Common myeloid progenitor, CD34-positive (primary cell): ENCODE data around the gene FLOT2.

Source experiments
- CTCF ChIA-PET: fragments of 350-600 bp; sonication (Branson Sonifier 250); formaldehyde crosslinking; loops from one replicate; lab custom pipeline; 2021; ENCODE audit warnings: antibody characterized with exemption; lab: Charles Lee
- POLR2A ChIA-PET: fragments of 350-600 bp; sonication (Branson Sonifier 250); formaldehyde crosslinking; loops from one replicate; lab custom pipeline; 2021; ENCODE audit warnings: antibody characterized with exemption; lab: Charles Lee
- DNase-seq, 3 donors: peaks; one replicate each; pipeline versions ENCODE4 v3.0.0 to v3.0.0-alpha.2; 2013
- H3K27ac ChIP-seq, 2 experiments: 1 replicate in 1 of 2; 2 replicates in 1 of 2; pipeline ENCODE4 v1.7.0; 2013; ENCODE audit warnings: inconsistent platforms in 2 of 2, low read length in 2 of 2, mild to moderate bottlenecking in 2 of 2, low read depth in 1 of 2, moderate library complexity in 1 of 2; ENCODE audit not compliant: severe bottlenecking in 2 of 2, insufficient read depth in 1 of 2, poor library complexity in 1 of 2
- H3K27me3 ChIP-seq, 5 experiments: replicated peaks in 2 of 5; 1 replicate in 3 of 5; 2 replicates in 2 of 5; pipeline versions ENCODE4 v1.6.1 to v1.7.0; 2013; ENCODE audit warnings: low read length in 4 of 5, mild to moderate bottlenecking in 2 of 5, moderate library complexity in 2 of 5, inconsistent platforms in 1 of 5; ENCODE audit not compliant: insufficient read depth in 5 of 5, control insufficient read depth in 4 of 5
- H3K36me3 ChIP-seq, 4 experiments: 1 replicate in 2 of 4; 2 replicates in 2 of 4; pipeline versions ENCODE4 v1.6.1 to v1.7.0; 2013; ENCODE audit warnings: low read length in 3 of 4, control low read depth in 1 of 4, mild to moderate bottlenecking in 1 of 4; ENCODE audit not compliant: control insufficient read depth in 4 of 4, insufficient read depth in 4 of 4
- H3K4me1 ChIP-seq, 4 experiments: 1 replicate in 3 of 4; 2 replicates in 1 of 4; pipeline versions ENCODE4 v1.6.1 to v1.7.1; 2013; ENCODE audit warnings: low read length in 3 of 4, mild to moderate bottlenecking in 3 of 4, control low read depth in 1 of 4, inconsistent platforms in 1 of 4, moderate library complexity in 1 of 4; ENCODE audit not compliant: control insufficient read depth in 4 of 4, insufficient read depth in 4 of 4; ENCODE audit errors: control extremely low read depth in 1 of 4
- H3K4me3 ChIP-seq, 7 experiments: 1 replicate in 4 of 7; 2 replicates in 3 of 7; pipeline versions ENCODE4 v1.5.1 to v1.7.0; 2013; ENCODE audit warnings: mild to moderate bottlenecking in 7 of 7, low read length in 6 of 7, moderate library complexity in 6 of 7, inconsistent platforms in 2 of 7, low read depth in 2 of 7, control low read depth in 1 of 7; ENCODE audit not compliant: insufficient read depth in 4 of 7, control insufficient read depth in 1 of 7; ENCODE audit errors: extremely low read depth in 1 of 7
- H3K9me3 ChIP-seq, 5 experiments: 1 replicate in 4 of 5; 2 replicates in 1 of 5; pipeline versions ENCODE4 v1.6.1 to v1.7.1; 2013; ENCODE audit warnings: low read length in 4 of 5, mild to moderate bottlenecking in 2 of 5, inconsistent platforms in 1 of 5, low read depth in 1 of 5, moderate library complexity in 1 of 5; ENCODE audit not compliant: control insufficient read depth in 4 of 5, insufficient read depth in 2 of 5; ENCODE audit errors: control extremely low read depth in 1 of 5
- WGBS: methylation state at CpG from one replicate; pipeline ENCODE4 v1.1.5; 2013; ENCODE audit not compliant: insufficient coverage; 5-methylcytosine and 5-hydroxymethylcytosine counted together

FLOT2 gene

GRCh38 chr17:28941251-28941650, 43.7 kb upstream of the FLOT2 start:
- no peaks in the 10 kb centered on the region for H3K27me3 ChIP-seq
- DNase-seq, result no peak
- no peak overlapping the region for H3K4me3 ChIP-seq
- H3K36me3 ChIP-seq, result peaks cover 3 to 61% (median 8%) of the 10 kb centered on the region in 4 experiments
- ChIA-PET CTCF (interaction anchor here (1.4 to 13.6 kb wide), 4 partner anchors 6 to 15 kb away, joined by 5 to 128 read pairs (median 78); partner anchors contain the start of gene PHF12), POLR2A (no interaction called here)
- no peaks in the 10 kb centered on the region for H3K9me3 ChIP-seq
- no CpG with 5 or more reads among the region's 1 CpG for WGBS
- H3K4me1 ChIP-seq, result peaks cover 28 to 57% (median 34%) of the 10 kb centered on the region in 4 experiments
- H3K27ac ChIP-seq, result no peak overlapping the region

GRCh38 chr17:28940675-28941074, 43.1 kb upstream of the FLOT2 start:
- Histone ChIP-seq H3K27ac (no peak overlapping the region), H3K27me3 (no peaks in the 10 kb centered on the region), H3K9me3 (no peaks in the 10 kb centered on the region), H3K36me3 (peaks cover 3 to 64% (median 8%) of the 10 kb centered on the region in 4 experiments), H3K4me3 (no peak overlapping the region), H3K4me1 (peaks cover 26 to 57% (median 33%) of the 10 kb centered on the region in 4 experiments)
- POLR2A ChIA-PET, result interaction anchor here (0.6 kb wide), 1 partner anchor 8 kb away, joined by 5 read pairs; no protein-coding TSS in a partner anchor
- 88% methylated on average over 3 of the region's 3 CpGs for WGBS
- DNase-seq, result no peak
- CTCF ChIA-PET, result interaction anchor here (4.4 to 13.6 kb wide), 3 partner anchors 6 to 14 kb away, joined by 27 to 128 read pairs (median 128); partner anchors contain the start of gene PHF12

- Histone ChIP-seq H3K4me3 (no peak overlapping the region), H3K36me3 (peaks cover 3 to 59% (median 8%) of the 10 kb centered on the region in 4 experiments), H3K4me1 (peaks cover 26 to 54% (median 32%) of the 10 kb centered on the region in 4 experiments), H3K9me3 (no peaks in the 10 kb centered on the region), H3K27ac (no peak overlapping the region), H3K27me3 (no peaks in the 10 kb centered on the region)
- ChIA-PET POLR2A (interaction anchor here (0.6 kb wide), 1 partner anchor 9 kb away, joined by 5 read pairs; no protein-coding TSS in a partner anchor), CTCF (interaction anchor here (1.0 to 12.3 kb wide), 6 partner anchors 7 to 33 kb away, joined by 4 to 128 read pairs (median 5); partner anchors contain the start of gene PHF12)
- WGBS, result 48% methylated on average over 2 of the region's 3 CpGs
- no peak for DNase-seq
These were observed 42.6 kb upstream of the FLOT2 start for GRCh38 chr17:28940142-28940541.

GRCh38 chr17:28938552-28938951, 41.0 kb upstream of the FLOT2 start:
- Histone ChIP-seq H3K9me3 (no peaks in the 10 kb centered on the region), H3K27me3 (no peaks in the 10 kb centered on the region), H3K36me3 (peaks cover 3 to 47% (median 8%) of the 10 kb centered on the region in 4 experiments), H3K4me1 (peaks cover 26 to 52% (median 32%) of the 10 kb centered on the region in 4 experiments), H3K4me3 (no peak overlapping the region), H3K27ac (no peak overlapping the region)
- ChIA-PET CTCF (interaction anchor here (1.2 to 12.3 kb wide), 4 partner anchors 9 to 25 kb away, joined by 4 to 128 read pairs (median 16); partner anchors contain the start of gene PHF12), POLR2A (no interaction called here)
- no peak for DNase-seq

- POLR2A ChIA-PET, result interaction anchor here (0.7 to 0.9 kb wide), 2 partner anchors 8 to 15 kb away, joined by 3 read pairs; no protein-coding TSS in a partner anchor
- peaks cover 26 to 52% (median 32%) of the 10 kb centered on the region in 4 experiments for H3K4me1 ChIP-seq
- whole genome bisulfite sequencing, result 73% methylated on average over 4 of the region's 5 CpGs
- peaks cover 3 to 43% (median 4%) of the 10 kb centered on the region in 4 experiments for H3K36me3 ChIP-seq
- peak overlapping the region in 1 of 7 experiments; percentile 25 for H3K4me3 ChIP-seq
- DNase-seq, result no peak
- no peaks in the 10 kb centered on the region for H3K27me3 ChIP-seq
- CTCF ChIA-PET, result interaction anchor here (1.0 to 12.3 kb wide), 7 partner anchors 10 to 35 kb away, joined by 3 to 128 read pairs (median 4); partner anchors contain the start of gene PHF12
- peak overlapping the region in 1 of 2 experiments; percentile 22 for H3K27ac ChIP-seq
- no peaks in the 10 kb centered on the region for H3K9me3 ChIP-seq
These were observed 39.7 kb upstream of the FLOT2 start for GRCh38 chr17:28937044-28937729.

GRCh38 chr17:28935744-28936460, 38.4 kb upstream of the FLOT2 start:
- POLR2A ChIA-PET, result no interaction called here
- Histone ChIP-seq H3K4me1 (peaks cover 26 to 47% (median 30%) of the 10 kb centered on the region in 4 experiments), H3K27me3 (no peaks in the 10 kb centered on the region), H3K36me3 (peaks cover 2 to 37% (median 3%) of the 10 kb centered on the region in 4 experiments), H3K27ac (no peak overlapping the region), H3K4me3 (no peak overlapping the region), H3K9me3 (no peaks in the 10 kb centered on the region)
- DNase-seq, result no peak
- 100% methylated on average over 2 of the region's 8 CpGs for WGBS
- CTCF ChIA-PET, result interaction anchor here (0.7 to 12.3 kb wide), 6 partner anchors 8 to 120 kb away, joined by 3 to 128 read pairs (median 4); partner anchors contain the start of gene PHF12
